Measurements from ENCODE around the gene ZNF28.
"Not testable (repeated sequence)": the region's sequence is repeated elsewhere in the genome, so short reads cannot be mapped to it uniquely, and the experiment has no call there.

DNA sequence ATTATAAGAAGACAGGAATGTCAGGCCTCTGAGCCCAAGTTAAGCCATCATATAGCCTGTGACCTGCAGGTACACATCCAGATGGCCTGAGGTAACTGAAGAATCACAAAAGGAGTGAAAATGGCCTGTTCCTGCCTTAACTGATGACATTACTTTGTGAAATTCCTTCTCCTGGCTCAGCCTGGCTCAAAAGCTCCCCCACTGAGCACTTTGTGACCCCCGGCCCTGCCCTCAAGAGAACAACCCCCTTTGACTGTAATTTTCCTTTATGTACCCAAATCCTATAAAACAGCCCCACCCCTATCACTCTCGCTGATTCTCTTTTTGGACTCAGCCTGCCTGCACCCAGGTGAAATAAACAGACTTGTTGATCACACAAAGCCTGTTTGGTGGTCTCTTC is 65.0 kb downstream of the ZNF28 start:
- not testable (repeated sequence) for TF ChIP-seq ZNF274 (IDR thresholded peaks at IDR 0.05; ENCODE audit: insufficient read depth, insufficient read length); CHD1 (IDR thresholded peaks at IDR 0.05; ENCODE audit: low read depth, low read length); NFIC (IDR thresholded peaks at IDR 0.05; ENCODE audit: low read depth, low read length); BMI1 (IDR thresholded peaks at IDR 0.05; ENCODE audit: borderline replicate concordance); RFX5 (IDR thresholded peaks at IDR 0.05; ENCODE audit: low read depth, low read length); RAD21 (IDR thresholded peaks at IDR 0.05; ENCODE audit: insufficient read depth, low read depth, low read length); ESRRA (IDR thresholded peaks at IDR 0.05; ENCODE audit: low read length); SP1 (IDR thresholded peaks at IDR 0.05; ENCODE audit: low read depth, low read length); SMC3 (IDR thresholded peaks at IDR 0.05; ENCODE audit: borderline replicate concordance, low read length); EZH2 (IDR thresholded peaks at IDR 0.05; ENCODE audit: borderline replicate concordance, control insufficient read depth, low read depth, low read length); MXI1 (IDR thresholded peaks at IDR 0.05; ENCODE audit: low read depth, low read length); NR2C2 (IDR thresholded peaks at IDR 0.05; ENCODE audit: borderline replicate concordance, control insufficient read depth, insufficient read length, low read depth); EP300 (IDR thresholded peaks at IDR 0.05; ENCODE audit: borderline replicate concordance in 1 of 2, control insufficient read depth in 1 of 2, low read depth in 2 of 2, low read length in 2 of 2)
- TF ChIP-seq, protein P1, sequence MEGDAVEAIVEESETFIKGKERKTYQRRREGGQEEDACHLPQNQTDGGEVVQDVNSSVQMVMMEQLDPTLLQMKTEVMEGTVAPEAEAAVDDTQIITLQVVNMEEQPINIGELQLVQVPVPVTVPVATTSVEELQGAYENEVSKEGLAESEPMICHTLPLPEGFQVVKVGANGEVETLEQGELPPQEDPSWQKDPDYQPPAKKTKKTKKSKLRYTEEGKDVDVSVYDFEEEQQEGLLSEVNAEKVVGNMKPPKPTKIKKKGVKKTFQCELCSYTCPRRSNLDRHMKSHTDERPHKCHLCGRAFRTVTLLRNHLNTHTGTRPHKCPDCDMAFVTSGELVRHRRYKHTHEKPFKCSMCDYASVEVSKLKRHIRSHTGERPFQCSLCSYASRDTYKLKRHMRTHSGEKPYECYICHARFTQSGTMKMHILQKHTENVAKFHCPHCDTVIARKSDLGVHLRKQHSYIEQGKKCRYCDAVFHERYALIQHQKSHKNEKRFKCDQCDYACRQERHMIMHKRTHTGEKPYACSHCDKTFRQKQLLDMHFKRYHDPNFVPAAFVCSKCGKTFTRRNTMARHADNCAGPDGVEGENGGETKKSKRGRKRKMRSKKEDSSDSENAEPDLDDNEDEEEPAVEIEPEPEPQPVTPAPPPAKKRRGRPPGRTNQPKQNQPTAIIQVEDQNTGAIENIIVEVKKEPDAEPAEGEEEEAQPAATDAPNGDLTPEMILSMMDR (IDR thresholded peaks at IDR 0.05 in 2 of 3, conservative IDR thresholded peaks at IDR 0.05 in 1 of 3; ENCODE audit: control insufficient read depth in 2 of 3, extremely low read depth in 1 of 3, insufficient read depth in 1 of 3, low read depth in 3 of 3, low read length in 3 of 3) = not testable (repeated sequence)
